Hematopoietic multipotent progenitor cell treated with erythropoietin and hydrocortisone succinate and interleukin-3 and kit ligand, for 4 days (in vitro differentiated cells): Measurements from ENCODE around the gene ZNF469.
"Not testable (repeated sequence)": the region's sequence is repeated elsewhere in the genome, so short reads cannot be mapped to it uniquely, and the experiment has no call there.

Experiments used
- DNase-seq: peaks from one replicate; pipeline ENCODE4 v3.0.0-alpha.2; 2015

The ZNF469 gene

DNA sequence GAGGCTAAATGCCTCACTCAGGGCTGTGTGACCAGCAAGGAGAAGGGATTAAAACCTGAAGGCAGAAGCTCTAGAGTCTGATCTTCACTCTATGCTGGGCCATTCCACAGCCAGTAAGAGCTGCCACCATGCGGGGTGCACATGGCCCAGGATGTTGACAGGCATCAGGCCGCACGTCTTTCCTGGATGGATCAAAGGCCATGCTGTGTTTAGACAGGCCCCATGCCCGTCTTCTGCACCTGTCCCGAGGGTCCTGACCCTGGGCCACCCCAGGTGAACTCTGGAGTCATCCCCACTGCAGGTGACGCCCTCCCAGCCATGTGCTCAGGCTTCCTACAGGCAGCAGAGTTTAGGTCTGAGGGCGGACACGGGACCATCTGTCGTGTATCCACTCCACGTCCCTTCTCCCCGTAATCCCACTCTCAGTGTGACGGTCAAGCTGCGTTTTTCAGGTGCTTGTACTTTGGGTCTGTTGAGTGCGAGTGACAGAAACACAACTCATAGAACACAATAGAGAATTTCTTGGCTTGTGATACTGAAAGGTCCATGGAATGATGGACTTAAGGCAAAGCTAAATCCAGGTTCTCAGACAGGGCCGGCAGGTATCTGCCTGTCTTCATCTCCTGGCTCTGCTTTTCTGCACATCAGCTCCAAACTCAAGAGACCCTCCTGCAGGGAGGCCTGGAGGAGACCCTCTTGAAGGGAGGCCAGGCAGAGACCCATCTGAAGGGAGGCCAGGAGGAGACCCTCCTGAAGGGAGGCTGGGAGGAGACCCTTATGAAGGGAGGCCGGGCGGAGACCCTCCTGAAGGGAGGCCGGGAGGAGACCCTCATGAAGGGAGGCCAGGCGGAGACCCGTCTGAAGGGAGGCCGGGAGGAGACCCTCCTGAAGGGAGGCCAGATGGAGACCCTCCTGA lies 13.2 kb downstream of the ZNF469 start:
- no peak for DNase-seq

DNA sequence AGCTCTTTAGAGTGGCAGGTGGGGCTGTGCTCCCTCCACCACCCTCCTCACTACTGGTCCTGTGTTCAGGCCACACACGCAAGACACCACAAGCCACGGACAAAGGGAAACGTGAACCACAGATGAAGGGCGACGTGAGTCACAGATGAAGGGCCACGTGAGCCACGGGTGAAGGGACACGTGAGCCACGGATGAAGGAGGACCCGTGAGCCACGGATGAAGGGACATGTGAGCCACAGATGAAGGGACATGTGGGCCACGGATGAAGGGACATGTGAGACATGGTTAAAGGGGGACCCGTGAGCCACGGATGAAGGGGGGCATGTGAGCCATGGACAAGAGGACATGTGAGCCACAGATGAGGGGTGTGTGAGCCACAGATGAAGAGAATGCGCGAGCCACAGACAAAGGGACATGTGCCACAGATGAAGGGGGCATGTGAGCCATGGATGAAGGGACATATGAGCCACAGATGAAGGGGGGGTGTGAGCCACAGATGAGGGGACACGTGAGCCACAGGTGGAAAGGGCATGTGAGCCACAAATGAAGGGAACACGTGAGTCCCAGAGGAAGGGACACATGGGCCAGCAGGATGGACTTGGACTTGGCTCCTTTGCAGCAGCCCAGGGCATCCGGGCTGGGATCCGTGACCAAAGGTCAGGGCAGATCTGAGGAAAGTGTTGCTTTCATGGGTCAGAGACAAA lies 15.6 kb downstream of the ZNF469 start:
- no peak for DNase-seq

DNA sequence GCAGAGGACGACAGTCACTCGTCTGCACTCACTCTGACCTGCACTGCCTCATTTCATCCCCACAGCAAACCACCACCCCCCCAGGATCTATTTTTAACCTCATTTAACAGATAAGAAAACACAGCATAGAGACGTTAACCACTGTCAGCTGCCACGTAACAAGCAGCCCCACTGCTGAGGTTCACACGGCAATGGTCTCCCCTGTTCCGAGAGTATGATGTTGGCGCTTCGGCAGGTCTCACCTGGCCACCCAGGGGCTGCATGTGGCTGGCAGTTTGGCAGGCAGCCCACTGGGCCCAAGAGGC lies 16.1 kb downstream of the ZNF469 start:
- peak; percentile 19 for DNase-seq

DNA sequence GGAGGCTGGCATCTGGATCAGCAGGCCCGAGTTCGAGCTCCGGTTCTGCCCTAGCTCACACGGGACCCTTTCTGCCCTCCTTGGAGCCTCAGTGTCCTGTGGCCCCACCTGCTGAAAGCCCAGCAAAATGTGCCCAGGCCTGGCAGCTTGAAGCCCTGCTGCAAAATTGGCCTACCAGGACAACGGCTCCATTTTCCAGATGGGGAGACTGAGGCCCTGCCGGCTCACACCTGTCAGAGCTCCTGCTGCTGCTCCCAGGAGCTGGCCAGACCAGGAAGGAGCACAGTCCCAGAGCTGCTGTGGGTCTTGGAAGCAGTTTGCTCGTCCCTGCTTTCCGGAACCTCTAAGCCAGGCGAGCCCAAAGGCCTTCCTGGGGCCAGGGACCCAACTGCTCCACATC lies 17.4 kb downstream of the ZNF469 start:
- DNase-seq, result no peak

DNA sequence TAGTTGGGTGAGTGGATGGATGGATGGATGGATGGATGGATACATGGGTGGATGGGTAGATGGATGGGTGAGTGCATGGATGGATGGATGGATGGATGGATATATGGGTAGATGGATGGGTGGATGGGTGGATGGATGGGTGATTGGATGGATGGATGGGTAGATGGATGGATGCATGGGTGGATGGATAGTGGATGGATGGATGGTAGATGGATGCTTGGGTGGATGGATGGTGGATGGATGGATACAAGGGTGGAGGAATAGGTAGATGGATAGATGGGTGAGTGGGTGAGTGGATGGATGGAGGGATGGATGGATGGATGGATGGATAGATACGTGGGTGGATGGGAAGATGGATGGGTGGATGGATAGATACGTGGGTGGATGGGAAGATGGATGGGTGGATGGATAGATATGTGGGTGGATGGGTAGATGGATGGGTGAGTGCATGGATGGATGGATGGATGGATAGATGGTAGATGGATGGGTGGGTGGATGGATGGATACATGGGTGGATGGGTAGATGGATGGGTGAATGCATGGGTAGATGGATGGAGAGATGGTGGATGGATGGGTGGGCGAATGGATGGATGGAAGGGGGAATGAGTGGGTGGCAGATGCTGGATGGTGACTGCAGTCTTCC lies 19.0 kb downstream of the ZNF469 start:
- no peak for DNase-seq

DNA sequence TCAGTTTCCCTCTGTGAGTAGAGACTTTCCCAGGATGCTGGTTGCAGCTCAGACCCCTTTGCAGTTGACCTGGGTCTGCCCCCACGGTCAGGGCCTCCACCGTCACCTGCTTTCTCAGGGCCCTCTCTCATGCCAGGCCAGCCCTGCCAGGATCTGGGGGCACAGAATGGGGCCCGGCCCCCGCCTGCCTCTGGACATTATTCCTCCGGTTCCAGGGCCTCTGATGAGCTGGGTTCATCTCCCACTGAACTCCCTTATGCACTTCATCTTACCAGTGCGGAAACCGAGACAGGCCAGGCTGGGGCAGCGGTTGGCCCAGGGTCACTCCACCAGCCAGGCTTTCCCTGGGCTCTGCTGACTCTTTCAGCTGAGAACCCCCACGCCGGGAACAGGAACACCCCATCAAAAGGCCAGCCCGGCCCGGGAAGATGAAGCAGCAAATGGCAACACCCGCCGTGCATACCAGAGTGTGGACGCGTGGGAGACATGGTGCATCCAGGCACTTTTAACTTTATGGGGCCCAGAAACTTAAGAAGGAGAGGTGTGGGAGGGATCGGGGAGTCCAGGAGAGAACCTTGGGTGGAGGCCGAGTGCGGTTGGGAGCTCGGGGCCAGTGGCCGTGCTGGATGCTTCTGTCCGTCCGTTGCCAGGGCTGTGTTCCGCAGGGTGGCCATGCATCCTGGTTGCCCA lies 19.9 kb downstream of the ZNF469 start:
- no peak for DNase-seq

DNA sequence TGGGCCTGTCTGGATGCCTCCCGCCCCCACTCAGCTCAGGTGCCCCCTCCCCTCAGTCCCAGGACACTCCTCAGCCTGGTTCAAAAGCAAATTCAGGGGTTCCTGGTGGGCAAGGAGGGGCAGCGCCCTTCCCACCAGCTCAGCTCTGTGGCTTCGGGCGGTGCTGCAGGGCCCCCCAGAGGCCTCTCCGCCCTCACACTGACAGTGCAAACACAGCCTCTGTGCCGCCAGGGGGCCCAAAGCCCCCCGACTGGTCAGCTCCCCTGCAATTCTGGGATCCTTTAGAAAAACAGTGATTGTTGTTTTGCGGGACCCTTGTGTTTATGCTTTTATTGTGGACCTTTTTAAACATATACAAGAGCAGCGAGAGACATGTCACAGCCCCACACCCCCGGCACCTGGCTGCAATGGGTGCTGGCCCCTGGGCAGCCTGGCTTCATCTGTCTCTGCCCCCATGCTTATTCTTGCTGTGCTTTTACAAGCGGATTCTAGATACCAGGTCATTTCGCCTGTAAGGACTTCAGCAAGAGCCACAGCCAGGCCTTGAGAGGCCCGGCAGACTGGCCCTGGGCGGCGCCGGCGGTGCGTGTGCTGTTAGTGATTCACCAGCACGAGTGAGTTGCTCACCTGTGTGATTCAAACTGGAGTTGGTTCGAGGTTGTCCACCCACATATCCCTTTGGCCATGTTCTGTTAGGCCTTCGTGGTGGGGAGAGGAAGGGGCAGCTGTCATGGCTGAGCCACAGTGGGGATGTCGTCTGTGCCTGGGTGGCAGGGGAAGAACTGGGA lies 21.2 kb downstream of the ZNF469 start:
- DNase-seq, result no peak

DNA sequence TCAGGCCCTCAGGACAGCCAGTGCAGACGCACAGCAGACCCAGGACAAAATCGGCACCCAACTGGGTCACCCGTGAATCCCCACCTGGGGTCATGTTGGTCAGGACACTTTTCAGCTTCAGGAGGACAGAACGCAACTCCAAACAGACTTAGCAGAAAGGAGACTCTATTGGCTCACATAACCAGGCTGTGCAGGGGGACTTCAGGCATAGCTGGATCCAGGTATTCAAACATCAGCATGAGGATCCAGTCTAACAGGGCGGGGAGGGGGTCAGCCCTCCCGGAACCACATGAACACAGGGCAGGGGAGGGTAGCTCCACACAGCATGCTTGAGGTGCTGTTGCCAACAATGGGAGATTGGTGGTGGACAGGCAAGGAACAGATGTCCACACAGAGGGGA lies 22.0 kb downstream of the ZNF469 start:
- DNase-seq, result no peak

DNA sequence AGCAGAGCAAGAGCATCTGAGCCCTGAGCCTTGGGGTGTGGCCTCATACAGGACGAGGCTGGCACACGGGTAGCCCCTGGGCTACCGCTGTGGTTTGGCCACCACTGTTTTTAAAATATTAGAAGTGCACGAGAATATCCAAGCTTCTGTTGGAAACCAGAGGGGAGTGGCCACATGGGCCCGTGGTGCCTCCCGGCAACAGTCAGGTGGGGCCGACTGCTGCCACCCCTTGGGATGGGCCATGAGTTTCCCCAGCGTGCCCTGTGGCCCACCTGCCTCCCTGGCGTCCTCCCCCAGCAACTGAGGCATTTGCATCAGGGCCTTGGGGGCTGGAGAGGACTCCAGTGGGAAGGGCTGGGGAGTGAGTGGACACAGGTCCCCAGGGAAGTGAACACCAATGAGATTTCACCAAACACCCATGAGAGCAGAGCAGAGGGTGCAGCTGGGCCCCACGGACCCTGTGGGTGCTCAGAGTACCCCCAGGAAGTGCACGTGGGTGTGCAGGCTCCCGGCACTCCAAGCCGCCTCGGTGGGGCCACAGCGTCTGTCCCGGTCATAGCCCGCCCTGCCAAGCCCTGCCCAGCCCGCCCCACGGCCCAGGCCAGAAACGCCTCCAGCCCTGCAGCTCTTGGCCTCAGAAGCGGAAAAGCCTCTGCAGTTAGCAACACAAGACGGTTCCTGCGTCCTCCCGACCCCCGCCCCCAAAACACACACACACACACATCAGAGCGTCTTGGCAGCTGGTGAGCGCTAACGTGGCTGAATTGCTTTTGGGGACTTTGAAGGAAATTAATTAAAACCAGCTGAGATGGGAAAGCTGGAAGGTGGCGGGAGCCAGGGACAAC lies 22.7 kb downstream of the ZNF469 start:
- no peak for DNase-seq

DNA sequence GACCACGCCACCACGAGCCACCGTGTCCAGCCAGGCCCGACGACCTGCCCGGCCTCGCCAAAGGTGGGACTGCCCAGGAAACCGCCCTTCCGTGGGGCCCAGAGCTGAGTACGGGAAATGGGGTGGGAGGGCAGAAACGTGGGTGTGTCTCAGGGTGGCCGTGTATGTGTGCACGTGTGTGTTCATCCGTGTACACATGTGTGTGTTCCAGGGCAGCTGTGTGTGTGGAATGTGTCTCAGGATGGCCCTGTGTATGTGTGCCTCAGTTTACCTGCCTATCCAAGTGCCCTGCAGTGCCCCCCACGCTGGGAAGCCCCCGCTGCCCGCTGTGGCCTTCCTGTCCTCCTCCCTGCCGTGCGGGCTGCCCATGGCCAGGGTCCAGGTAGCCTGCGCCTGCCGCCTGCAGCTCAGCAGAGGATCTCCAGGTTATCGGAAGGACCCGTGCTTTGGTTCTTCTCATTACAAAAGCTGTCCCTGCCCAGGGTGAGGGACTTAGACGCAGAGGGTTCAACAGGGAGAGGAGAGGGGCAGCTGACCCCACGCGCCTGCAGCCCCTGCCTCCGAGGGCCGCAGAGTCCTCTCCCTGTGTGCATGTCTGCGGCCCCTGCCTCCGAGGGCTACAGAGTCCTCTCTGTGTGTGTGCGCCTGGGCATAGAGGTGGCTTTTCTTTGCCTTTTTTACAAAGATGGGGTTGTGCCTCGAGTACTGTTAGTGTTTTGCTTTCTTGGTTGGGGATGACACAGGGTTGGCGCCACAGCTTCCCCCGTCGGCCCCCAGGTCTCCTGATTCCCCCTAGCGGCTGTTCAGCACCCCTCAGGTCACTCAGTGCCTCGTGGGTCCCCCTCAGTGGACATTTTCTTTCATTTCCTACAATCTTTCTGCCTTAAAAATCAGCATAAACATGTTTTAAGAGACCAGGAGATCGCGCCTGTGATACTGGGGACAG lies 23.6 kb downstream of the ZNF469 start:
- DNase-seq, result no peak

DNA sequence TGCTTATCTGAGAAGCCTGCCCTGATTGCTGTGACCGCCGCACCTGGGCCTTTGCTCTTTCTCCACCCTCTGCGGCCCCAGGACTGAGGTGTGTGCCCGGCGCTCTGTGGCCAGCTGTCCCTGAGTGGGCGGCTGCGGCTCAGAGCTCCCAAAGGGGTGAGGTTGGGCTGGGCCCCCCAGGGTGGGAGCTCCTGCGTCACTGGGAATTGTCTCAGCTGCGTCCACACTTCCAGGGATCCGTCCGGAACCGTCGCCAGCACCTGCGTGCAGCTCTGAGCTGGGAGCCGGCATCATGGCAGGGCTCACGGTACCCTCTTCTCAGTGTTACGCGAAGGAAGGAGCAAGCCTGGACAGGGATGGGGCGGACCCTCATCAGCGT lies 24.3 kb downstream of the ZNF469 start:
- no peak for DNase-seq

DNA sequence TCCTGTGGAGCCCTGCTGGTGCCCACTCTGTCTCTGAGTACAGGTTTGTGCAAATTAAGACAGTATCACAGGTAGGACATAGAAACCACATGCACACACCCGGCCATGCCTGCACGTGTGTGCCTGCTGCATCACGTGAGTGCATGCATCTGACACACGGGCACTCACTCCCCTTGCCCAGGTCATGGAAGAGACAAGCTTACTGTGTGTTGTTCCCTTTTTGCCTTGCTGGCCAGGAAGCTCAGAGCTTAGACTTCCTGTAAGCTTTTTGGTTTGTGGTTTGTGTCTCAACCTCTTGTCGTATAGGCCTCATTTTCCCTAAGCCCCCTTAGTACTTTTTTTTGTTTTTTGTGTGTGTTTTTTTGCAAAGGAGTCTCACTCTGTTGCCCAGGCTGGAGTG lies 25.0 kb downstream of the ZNF469 start:
- peak; percentile 73 for DNase-seq

DNA sequence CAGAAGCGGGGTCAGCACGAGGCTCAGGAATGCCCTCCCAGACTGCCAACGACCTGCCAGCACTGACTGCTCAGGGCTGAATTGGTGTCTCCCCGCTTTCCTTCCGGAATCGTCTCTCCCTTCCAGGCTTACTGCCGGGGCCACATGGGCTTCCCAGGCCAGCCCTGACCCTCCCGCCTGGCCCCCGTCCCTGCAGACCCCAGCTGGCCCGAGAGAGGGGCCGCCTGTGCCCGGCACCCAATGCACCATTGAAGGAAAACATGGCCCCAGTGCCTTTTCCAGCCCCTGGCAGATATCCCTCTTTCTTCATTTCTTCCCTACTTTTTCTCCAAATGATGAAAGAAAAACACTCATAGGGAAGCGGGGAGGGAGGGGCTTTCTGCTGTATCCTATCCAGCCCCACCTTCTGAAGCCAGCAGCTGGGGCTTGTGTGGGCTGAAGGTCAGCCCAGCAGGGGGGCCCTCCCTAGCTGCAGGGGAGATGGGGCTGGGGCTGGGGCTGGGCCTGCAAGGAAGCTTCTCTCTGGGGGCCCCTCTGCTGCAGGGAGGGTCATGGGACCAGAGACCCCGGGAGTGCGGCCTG lies 25.9 kb downstream of the ZNF469 start:
- DNase-seq, result no peak

DNA sequence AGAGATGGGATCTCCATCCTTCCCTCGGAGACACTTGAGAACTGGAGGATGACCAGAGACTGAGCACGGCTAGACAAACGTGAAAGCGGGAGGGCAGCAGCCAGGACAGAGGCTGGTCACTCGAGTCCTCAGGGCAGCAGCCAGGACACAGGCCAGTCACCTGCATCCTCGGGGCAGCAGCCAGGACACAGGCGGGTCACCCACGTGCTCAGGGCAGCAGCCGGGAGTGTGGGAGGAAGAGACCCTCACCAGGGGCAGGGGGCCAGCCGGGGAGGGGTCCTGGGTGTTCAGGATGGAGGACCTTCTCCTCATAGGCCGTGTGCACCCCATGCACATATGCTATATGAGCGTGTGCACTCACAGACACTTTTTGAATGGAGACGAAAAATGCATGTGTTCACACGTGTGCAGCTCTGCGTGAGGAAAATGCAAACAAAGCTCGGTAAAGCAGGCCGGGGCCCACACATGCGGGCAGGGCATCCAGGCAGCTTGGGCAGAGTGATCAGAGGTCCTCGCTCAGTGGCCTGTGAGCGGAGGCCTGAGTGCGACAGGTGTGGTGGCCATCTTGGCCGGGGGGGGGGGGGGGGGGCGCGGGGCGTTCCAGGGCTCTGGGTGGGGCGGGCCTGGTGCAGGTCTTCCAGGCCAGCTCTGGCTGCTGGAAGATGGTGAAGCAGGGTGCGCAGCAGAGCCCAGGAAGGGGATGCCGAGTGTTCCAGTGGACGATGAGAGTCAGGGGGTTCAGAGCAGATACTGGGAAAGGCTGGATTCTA lies 26.7 kb downstream of the ZNF469 start:
- DNase-seq, result no peak

DNA sequence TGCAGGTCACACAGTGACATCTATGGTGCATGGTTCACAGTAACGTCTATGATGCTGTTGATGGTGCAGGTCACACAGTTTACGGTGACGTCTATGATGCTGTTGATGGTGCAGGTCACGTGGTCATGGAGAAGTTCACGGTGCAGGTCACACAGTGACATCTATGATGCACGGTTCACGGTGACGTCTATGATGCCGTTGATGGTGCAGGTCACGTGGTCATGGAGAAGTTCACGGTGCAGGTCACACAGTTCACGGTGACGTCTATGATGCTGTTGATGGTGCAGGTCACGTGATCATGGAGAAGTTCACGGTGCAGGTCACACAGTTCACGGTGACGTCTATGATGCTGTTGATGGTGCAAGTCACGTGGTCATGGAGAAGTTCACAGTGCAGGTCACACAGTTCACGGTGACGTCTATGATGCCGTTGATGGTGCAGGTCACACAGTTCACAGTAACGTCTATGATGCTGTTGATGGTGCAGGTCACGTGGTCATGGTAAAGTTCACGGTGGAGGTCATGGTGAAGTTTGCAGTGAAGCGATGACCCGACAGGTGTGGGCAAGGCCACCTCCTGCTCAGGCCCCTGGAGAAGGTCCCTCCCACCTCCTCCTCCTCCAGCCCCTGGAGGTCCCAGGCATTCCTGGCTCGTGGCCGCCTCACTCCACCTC lies 27.7 kb downstream of the ZNF469 start:
- DNase-seq, result not testable (repeated sequence)

DNA sequence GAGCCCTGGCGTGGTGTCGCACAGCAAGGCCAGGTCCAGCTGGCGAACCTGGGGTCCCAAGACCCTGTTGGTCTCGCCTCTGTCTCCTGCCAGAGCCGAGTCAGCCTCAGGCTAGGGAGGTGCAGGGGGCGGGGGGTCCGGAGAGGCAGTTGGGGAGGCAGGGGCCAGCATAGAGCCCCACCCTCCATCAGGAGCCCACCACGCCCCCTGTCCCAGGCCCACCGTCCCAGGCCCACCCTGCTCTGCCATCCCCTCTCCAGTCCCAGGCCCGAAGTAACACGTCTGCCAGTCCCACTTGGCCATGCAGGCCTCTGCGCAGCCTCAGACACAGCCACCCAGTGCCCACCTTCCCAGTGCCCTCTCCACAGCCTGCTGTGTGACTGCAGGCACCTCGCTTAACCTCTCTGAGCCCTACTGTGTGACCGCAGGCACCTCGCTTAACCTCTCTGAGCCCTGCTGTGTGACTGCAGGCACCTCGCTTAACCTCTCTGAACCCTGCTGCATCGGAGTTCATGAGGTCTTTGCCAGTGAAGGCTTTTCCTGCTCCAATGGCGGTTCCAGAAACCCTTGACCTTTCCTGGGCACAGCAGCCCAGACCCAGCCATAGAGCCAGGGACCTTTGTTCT lies 29.3 kb downstream of the ZNF469 start:
- no peak for DNase-seq

DNA sequence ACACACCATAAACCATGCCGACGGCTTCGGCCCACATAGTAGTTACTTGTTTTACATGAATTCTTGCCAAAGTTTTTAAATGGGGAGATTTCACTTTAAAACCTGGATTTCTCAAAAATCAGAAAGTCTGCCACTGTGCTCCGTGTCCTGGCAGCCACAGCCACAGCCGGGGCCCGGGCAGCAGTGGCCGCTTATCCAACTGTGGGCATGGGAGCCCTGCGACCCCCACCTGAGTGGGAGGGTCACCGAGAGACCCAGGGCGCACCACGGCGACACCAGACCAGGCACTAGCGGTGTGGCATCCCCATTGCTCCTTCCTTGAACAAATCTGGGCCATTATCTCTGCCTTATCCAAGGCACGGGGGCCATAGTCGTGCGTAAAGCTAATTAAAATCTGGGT lies 30.0 kb downstream of the ZNF469 start:
- no peak for DNase-seq

DNA sequence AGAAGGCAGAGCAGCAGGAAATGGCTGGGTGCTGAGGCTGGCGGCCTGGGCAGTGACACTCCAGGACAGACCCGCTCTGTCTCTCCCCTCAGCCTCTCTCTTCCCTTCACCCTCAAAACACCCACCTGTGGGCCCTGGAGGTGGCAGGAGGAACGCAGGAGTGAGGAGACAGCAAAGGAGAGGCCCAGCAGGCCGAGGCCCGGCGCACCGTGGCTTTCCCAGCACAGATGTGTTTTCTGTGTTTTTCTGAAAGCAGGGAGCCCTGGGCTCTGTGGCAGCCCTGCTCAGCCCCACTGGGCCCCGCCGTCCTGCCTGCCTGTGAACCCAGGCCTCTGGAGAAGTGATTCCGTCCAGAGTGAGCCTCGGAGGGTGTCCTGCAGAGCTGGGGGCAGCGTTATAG lies 30.5 kb downstream of the ZNF469 start:
- DNase-seq, result no peak
